A549 (cell line): ENCODE data around the gene TACC2.

Source experiments
- CEBPB ChIP-seq, 2 experiments: fragments of >200 bp in 1 of 2; sonication (Bioruptor Twin) in 1 of 2; formaldehyde crosslinking in 1 of 2; IDR thresholded peaks; 2 replicates each; pipeline ENCODE4 v1.6.1; 2012 to 2016
- CHD2 ChIP-seq: fragments of 150-350 bp; IDR thresholded peaks from 2 replicates; pipeline ENCODE4 v1.6.1; 2014; ENCODE audit warnings: low read length; ENCODE audit not compliant: partially characterized antibody
- CHD4 ChIP-seq: fragments of 200-600 bp; sonication (generic); IDR thresholded peaks from 2 replicates; pipeline ENCODE4 v1.6.1; 2016; ENCODE audit warnings: antibody characterized with exemption, mild to moderate bottlenecking, borderline replicate concordance
- POLR2A ChIP-seq: IDR thresholded peaks from 2 replicates; pipeline ENCODE4 v1.6.1; 2012; ENCODE audit warnings: mild to moderate bottlenecking, low read length
- SMC3 ChIP-seq: fragments of >200 bp; sonication (Bioruptor Twin); formaldehyde crosslinking; IDR thresholded peaks from 3 replicates; pipeline ENCODE4 v1.6.1; 2018; ENCODE audit warnings: inconsistent platforms
- TF ChIP-seq, protein P1 (sequence below): fragments of 250-450 bp; sonication (Bioruptor Pico); IDR thresholded peaks from 2 replicates; pipeline ENCODE4 v1.5.0; 2021; ENCODE audit warnings: mild to moderate bottlenecking, moderate library complexity, borderline replicate concordance
- TF ChIP-seq, protein P2 (sequence below): fragments of >200 bp; sonication (Bioruptor Twin); formaldehyde crosslinking; IDR thresholded peaks from 3 replicates; pipeline ENCODE4 v1.5.1; 2016
- TF ChIP-seq, protein P3 (sequence below): fragments of 150-350 bp; IDR thresholded peaks from 2 replicates; pipeline ENCODE4 v1.6.1; 2014; ENCODE audit warnings: low read depth, mild to moderate bottlenecking, low read length

DNA sequence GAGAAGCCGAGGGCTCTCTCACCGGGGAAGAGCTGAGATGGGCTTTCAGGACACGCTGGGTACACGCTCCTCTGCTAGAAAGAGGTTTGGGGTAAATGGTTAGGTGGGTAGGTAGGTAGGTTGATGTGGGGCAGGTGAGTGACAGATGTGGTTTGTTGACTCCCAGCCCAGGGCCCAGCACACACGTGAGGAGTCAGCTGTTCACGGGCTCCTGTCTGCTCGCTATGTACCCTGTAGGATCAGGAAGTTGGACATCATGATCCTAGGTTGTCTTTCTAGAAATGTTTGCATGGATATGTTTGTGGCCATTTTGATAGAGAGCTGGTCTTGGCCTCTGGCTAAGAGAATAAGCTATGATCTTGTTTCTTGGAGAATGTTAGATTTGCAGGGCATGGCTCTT is 109.0 kb downstream of the TACC2 start:
- TF ChIP-seq, protein P1, sequence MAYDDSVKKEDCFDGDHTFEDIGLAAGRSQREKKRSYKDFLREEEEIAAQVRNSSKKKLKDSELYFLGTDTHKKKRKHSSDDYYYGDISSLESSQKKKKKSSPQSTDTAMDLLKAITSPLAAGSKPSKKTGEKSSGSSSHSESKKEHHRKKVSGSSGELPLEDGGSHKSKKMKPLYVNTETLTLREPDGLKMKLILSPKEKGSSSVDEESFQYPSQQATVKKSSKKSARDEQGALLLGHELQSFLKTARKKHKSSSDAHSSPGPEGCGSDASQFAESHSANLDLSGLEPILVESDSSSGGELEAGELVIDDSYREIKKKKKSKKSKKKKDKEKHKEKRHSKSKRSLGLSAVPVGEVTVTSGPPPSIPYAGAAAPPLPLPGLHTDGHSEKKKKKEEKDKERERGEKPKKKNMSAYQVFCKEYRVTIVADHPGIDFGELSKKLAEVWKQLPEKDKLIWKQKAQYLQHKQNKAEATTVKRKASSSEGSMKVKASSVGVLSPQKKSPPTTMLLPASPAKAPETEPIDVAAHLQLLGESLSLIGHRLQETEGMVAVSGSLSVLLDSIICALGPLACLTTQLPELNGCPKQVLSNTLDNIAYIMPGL, result no peak
- TF ChIP-seq SMC3, result no peak
- TF ChIP-seq, protein P2, sequence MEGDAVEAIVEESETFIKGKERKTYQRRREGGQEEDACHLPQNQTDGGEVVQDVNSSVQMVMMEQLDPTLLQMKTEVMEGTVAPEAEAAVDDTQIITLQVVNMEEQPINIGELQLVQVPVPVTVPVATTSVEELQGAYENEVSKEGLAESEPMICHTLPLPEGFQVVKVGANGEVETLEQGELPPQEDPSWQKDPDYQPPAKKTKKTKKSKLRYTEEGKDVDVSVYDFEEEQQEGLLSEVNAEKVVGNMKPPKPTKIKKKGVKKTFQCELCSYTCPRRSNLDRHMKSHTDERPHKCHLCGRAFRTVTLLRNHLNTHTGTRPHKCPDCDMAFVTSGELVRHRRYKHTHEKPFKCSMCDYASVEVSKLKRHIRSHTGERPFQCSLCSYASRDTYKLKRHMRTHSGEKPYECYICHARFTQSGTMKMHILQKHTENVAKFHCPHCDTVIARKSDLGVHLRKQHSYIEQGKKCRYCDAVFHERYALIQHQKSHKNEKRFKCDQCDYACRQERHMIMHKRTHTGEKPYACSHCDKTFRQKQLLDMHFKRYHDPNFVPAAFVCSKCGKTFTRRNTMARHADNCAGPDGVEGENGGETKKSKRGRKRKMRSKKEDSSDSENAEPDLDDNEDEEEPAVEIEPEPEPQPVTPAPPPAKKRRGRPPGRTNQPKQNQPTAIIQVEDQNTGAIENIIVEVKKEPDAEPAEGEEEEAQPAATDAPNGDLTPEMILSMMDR, result no peak
- TF ChIP-seq CHD4, result no peak
- no peak for TF ChIP-seq POLR2A
- TF ChIP-seq CHD2, result no peak
- TF ChIP-seq, protein P3, sequence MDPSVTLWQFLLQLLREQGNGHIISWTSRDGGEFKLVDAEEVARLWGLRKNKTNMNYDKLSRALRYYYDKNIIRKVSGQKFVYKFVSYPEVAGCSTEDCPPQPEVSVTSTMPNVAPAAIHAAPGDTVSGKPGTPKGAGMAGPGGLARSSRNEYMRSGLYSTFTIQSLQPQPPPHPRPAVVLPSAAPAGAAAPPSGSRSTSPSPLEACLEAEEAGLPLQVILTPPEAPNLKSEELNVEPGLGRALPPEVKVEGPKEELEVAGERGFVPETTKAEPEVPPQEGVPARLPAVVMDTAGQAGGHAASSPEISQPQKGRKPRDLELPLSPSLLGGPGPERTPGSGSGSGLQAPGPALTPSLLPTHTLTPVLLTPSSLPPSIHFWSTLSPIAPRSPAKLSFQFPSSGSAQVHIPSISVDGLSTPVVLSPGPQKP, result no peak
- TF ChIP-seq CEBPB (IDR thresholded peaks at IDR 0.05), result no peak
